Progenitor cell of endocrine pancreas (in vitro differentiated cells): Measurements from ENCODE around the gene DLD. TPM values are rescaled to one million over a fixed set of nuclear protein-coding genes. Genes with fewer than 3 reads are reported as not detected.
"Not testable (repeated sequence)": the region's sequence is repeated elsewhere in the genome, so short reads cannot be mapped to it uniquely, and the experiment has no call there.

Experiments
- DNase-seq: peaks from one replicate; pipeline ENCODE4 v3.0.0; 2021; ENCODE audit warnings: low spot score; ENCODE audit not compliant: unreplicated experiment
- H3K27ac Mint-ChIP-seq: 2 replicates; pipeline ENCODE4 v1.8.0; 2021; ENCODE audit warnings: mild to moderate bottlenecking, moderate library complexity, mixed read lengths
- H3K27me3 Mint-ChIP-seq: 2 replicates; pipeline ENCODE4 v1.8.0; 2021; ENCODE audit warnings: mixed read lengths
- H3K36me3 Mint-ChIP-seq: 2 replicates; pipeline ENCODE4 v1.8.0; 2022; ENCODE audit warnings: mixed read lengths; ENCODE audit not compliant: insufficient read depth
- H3K4me1 Mint-ChIP-seq: 2 replicates; pipeline ENCODE4 v1.8.0; 2021; ENCODE audit warnings: low read depth, mixed read lengths
- H3K4me3 Mint-ChIP-seq: 2 replicates; pipeline ENCODE4 v1.8.0; 2021; ENCODE audit warnings: low read depth, mild to moderate bottlenecking, moderate library complexity, mixed read lengths
- H3K9me3 Mint-ChIP-seq: 2 replicates; pipeline ENCODE4 v1.8.0; 2021; ENCODE audit warnings: low read depth, mixed read lengths
- total RNA-seq: library from RNA; stranded (reverse); gene quantifications from 2 replicates; pipeline ENCODE4 v1.2.1, GENCODE V29; 2021
- TF ChIP-seq, protein P1 (sequence below): fragments of 200-600 bp; sonication (generic); IDR thresholded peaks from one replicate; pipeline ENCODE4 v1.5.0; 2021; ENCODE audit warnings: antibody characterized with exemption, mild to moderate bottlenecking; ENCODE audit not compliant: unreplicated experiment

The DLD gene
- total RNA-seq, 1 donor from 2014 or later: 75.7 TPM

DNA sequence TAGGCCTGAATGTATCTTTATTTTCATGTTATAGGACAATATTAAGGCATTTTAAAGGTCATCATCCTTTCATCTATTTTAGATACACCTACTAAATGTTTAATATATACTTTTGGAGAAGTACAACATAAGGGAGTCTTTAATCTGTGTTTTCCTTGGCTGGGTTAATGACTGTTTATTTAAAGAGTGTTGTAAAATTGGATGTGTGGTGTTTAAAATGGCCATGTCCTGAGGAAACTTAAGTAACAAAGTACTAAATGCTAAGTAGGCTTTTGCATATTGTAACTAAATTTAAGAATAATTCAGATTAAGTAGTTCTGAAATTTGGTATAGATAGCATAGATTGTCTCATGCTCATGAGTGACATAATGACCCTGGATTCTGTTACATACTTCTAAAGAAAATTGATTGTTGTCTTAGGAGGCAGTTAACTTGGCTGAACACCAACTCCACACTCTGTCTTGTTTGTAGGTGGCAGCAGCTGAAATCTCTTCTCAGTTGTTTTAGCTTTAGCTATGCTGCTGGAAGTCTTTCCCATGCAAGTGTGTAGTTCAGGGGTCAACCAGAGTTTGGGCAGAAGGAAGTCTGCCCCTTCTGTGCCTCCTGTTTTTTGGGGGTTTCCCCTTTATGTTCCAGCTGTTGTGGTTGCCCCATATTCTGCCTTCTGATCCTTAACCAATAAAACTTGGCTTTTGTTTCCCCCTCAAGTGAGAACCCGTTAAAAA, 29.2 kb downstream of the DLD start:
- no peaks in the 10 kb centered on the region for H3K27me3 Mint-ChIP-seq
- peak overlapping the region; percentile 89 for H3K27ac Mint-ChIP-seq
- peaks cover 59% of the 10 kb centered on the region for H3K36me3 Mint-ChIP-seq
- TF ChIP-seq, protein P1, sequence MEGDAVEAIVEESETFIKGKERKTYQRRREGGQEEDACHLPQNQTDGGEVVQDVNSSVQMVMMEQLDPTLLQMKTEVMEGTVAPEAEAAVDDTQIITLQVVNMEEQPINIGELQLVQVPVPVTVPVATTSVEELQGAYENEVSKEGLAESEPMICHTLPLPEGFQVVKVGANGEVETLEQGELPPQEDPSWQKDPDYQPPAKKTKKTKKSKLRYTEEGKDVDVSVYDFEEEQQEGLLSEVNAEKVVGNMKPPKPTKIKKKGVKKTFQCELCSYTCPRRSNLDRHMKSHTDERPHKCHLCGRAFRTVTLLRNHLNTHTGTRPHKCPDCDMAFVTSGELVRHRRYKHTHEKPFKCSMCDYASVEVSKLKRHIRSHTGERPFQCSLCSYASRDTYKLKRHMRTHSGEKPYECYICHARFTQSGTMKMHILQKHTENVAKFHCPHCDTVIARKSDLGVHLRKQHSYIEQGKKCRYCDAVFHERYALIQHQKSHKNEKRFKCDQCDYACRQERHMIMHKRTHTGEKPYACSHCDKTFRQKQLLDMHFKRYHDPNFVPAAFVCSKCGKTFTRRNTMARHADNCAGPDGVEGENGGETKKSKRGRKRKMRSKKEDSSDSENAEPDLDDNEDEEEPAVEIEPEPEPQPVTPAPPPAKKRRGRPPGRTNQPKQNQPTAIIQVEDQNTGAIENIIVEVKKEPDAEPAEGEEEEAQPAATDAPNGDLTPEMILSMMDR: no peak
- no peak overlapping the region for H3K4me3 Mint-ChIP-seq
- DNase-seq: no peak
- no peaks in the 10 kb centered on the region for H3K9me3 Mint-ChIP-seq
- peaks cover 20% of the 10 kb centered on the region for H3K4me1 Mint-ChIP-seq

DNA sequence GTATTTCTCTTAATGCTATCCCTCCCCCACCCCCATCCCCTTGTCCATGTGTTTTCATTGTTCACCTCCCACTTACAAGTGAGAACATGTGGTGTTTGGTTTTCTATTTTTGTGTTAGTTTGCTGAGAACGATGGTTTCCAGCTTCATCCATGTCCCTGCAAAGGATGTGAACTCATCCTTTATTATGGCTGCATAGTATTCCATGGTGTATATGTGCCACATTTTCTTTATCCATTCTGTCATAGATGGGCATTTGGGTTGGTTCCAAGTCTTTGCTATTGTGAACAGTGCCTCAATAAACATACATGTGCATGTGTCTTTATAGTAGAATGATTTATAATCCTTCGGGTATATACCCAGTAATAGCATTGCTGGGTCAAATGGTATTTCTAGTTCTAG, 30.8 kb downstream of the DLD start:
- not testable (repeated sequence) for H3K4me3 Mint-ChIP-seq, DNase-seq, H3K27ac Mint-ChIP-seq, H3K27me3 Mint-ChIP-seq, H3K9me3 Mint-ChIP-seq
- H3K36me3 Mint-ChIP-seq: peaks cover 65% of the 10 kb centered on the region
- H3K4me1 Mint-ChIP-seq: peaks cover 25% of the 10 kb centered on the region

DNA sequence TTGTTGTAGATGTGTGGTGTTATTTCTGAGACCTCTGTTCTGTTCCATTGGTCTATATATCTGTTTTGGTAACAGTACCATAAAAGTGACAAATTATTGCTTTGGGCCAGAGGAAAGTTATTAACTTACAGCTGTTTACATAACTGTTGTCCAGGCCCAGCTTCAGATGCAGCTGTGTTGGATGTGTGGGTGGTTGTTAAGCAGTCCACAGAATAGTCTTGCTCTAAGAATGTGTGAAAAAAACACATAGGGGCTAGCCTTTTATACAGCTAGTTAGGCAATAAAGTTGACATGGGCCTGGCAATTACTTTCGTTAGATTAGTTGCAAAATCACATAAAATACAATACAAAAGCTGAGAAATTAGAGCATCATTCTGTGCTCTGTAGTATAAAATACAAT, 31.9 kb downstream of the DLD start:
- Mint-ChIP-seq H3K36me3 (peaks cover 63% of the 10 kb centered on the region), H3K9me3 (no peaks in the 10 kb centered on the region)

DNA sequence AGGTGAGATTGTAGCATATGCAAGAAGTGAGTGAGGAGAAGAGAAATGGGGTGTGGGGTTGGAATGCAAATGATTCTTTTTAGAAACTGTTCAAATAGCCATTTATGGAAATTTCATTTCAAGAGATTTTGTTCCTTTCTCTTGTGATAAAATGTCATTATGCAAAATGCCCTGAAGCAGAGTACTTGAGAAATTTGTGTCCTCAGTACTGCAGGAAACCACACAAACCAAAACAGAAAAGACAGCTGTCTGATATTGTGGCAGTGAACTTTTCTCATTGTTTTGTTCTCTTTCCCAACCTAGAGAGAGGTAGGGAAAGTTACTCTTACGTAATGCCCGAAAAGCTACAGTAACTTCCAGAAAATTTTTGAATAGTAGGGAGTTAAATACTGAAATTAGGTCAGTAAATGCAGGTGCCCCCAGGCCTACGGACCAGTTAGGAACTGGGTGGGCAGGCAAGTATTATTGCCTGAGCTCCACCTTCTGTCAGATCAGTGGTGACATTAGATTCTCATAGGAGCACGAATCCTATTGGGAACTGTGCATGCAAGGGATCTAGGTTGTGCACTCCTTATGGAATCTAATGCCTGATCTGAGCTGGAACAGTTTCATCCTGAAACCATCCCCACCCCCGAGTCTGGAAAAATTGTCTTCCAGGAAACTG, 34.0 kb downstream of the DLD start:
- DNase-seq: no peak
- Mint-ChIP-seq H3K36me3 (peaks cover 56% of the 10 kb centered on the region), H3K4me3 (no peak overlapping the region), H3K4me1 (peaks cover 17% of the 10 kb centered on the region), H3K9me3 (no peaks in the 10 kb centered on the region), H3K27me3 (no peaks in the 10 kb centered on the region), H3K27ac (peak overlapping the region; percentile 2)
- TF ChIP-seq, protein P1: no peak

More for the DNA sequence above, 31.9 kb downstream of the DLD start:
- Mint-ChIP-seq H3K4me1 (peaks cover 26% of the 10 kb centered on the region), H3K4me3 (no peak overlapping the region), H3K27me3 (no peaks in the 10 kb centered on the region), H3K27ac (no peak overlapping the region)
- DNase-seq: no peak
- TF ChIP-seq, protein P1: no peak

DNA sequence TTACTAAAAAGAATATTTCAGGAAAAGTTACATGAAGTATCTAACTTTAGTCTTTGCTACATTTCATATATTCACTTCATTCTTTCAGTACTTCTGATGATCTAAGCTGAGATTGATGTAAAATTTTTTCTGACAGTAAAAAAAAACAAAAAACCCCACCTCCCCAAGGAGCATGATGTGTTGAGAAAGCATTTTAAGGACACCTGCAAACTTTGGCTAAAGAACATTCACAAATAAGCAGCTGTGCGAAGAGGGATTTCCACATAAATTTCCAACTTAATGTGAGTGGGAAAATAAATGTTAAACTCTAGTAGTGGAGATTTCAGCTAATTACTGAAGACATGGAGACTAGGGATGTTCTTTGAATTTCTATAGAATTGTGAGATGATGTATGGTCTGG, 35.5 kb downstream of the DLD start:
- no peak overlapping the region for H3K27ac Mint-ChIP-seq

More for the DNA sequence above, 35.5 kb downstream of the DLD start:
- no peak overlapping the region for H3K4me3 Mint-ChIP-seq
- DNase-seq: no peak
- peaks cover 8% of the 10 kb centered on the region for H3K4me1 Mint-ChIP-seq
- H3K27me3 Mint-ChIP-seq: no peaks in the 10 kb centered on the region
- H3K36me3 Mint-ChIP-seq: peaks cover 52% of the 10 kb centered on the region
- no peaks in the 10 kb centered on the region for H3K9me3 Mint-ChIP-seq
- TF ChIP-seq, protein P1: no peak
